ENCODE results near the gene OGFOD2. TPM values are rescaled to one million over a fixed set of nuclear protein-coding genes. Genes with fewer than 3 reads are reported as not detected.

OGFOD2 gene
- total RNA-seq, 1 experiment from 2014 or later = 17.8 TPM

- Histone ChIP-seq H3K36me3 (replicated peaks; ENCODE audit: control insufficient read depth, insufficient read depth, low read length) (no peaks in the 10 kb centered on the region), H3K27me3 (ENCODE audit: control insufficient read depth, insufficient read depth, low read length) (no peaks in the 10 kb centered on the region), H3K4me3 (ENCODE audit: insufficient read depth, low read depth, low read length) (no peak overlapping the region)
- DNase-seq = no peak
Measured at GRCh38 chr12:123028475-123028874, 53.4 kb downstream of the OGFOD2 start.

- no peak for DNase-seq
- Histone ChIP-seq H3K4me3 (ENCODE audit: insufficient read depth, low read depth, low read length) (no peak overlapping the region), H3K27me3 (ENCODE audit: control insufficient read depth, insufficient read depth, low read length) (no peaks in the 10 kb centered on the region), H3K36me3 (replicated peaks; ENCODE audit: control insufficient read depth, insufficient read depth, low read length) (no peaks in the 10 kb centered on the region)
Measured at GRCh38 chr12:123029550-123029949, 54.5 kb downstream of the OGFOD2 start.

Other genes starting within 250 kb of the OGFOD2 start
- 0.04 TPM in 1 of 2 replicates, not detected in the other for gene HCAR1, start 244.4 kb upstream of the OGFOD2 start, total RNA-seq (2014; rRNA removed; shearing (Covaris generic))
- 55.0 and 61.7 TPM in 2 replicates for gene DENR, start 222.4 kb upstream of the OGFOD2 start, total RNA-seq (2014; rRNA removed; shearing (Covaris generic))
- 0.62 and 0.63 TPM in 2 replicates for gene CCDC62, start 200.7 kb upstream of the OGFOD2 start, total RNA-seq (2014; rRNA removed; shearing (Covaris generic))
- gene HIP1R, start 139.8 kb upstream of the OGFOD2 start, total RNA-seq (2014; rRNA removed; shearing (Covaris generic)) = 33.6 and 35.6 TPM in 2 replicates
- 14.7 and 20.9 TPM in 2 replicates for gene VPS37B, start 79.1 kb upstream of the OGFOD2 start, total RNA-seq (2014; rRNA removed; shearing (Covaris generic))
- 1.7 and 3.0 TPM in 2 replicates for gene ABCB9, start 8.8 kb upstream of the OGFOD2 start, total RNA-seq (2014; rRNA removed; shearing (Covaris generic))
- gene ARL6IP4, start 5.4 kb downstream of the OGFOD2 start, total RNA-seq (2014; rRNA removed; shearing (Covaris generic)) = 203 and 220 TPM in 2 replicates
- gene PITPNM2, start 175.8 kb downstream of the OGFOD2 start, total RNA-seq (2014; rRNA removed; shearing (Covaris generic)) = 3.5 and 3.7 TPM in 2 replicates

Data from H7 (cell line).